ENCODE results near the gene SGPP2. TPM values are rescaled to one million over a fixed set of nuclear protein-coding genes. Genes with fewer than 3 reads are reported as not detected.

SGPP2 gene
- total RNA-seq, 1 experiment from 2014 or later = not detected

GRCh38 chr2:222566229-222566628 is 141.9 kb downstream of the SGPP2 start:
- H3K36me3 ChIP-seq (ENCODE audit: low read depth, low read length) = peaks cover 19% of the 10 kb centered on the region
- BruUV-seq (replicated peaks) = no TSS peak
- H3K9me3 ChIP-seq (ENCODE audit: low read length) = no peaks in the 10 kb centered on the region
- H3K4me2 ChIP-seq (ENCODE audit: low read length) = no peak overlapping the region
- peaks cover 5% of the 10 kb centered on the region for H3F3A ChIP-seq (ENCODE audit: low read length, unreplicated experiment)
- POLR2A ChIA-PET (ENCODE audit: unreplicated experiment) = no interaction called here
- H3K4me1 ChIP-seq (ENCODE audit: insufficient read depth, low read length) = peaks cover 27% of the 10 kb centered on the region
- no peaks in the 10 kb centered on the region for H3K9me2 ChIP-seq (replicated peaks; ENCODE audit: low read length)
- TF ChIP-seq EZH2 (IDR thresholded peaks at IDR 0.05; ENCODE audit: low read length, unreplicated experiment) (no peak), CTCF (conservative IDR thresholded peaks at IDR 0.05; ENCODE audit: low read depth, low read length) (no peak), EZH2phosphoT487 (IDR thresholded peaks at IDR 0.05; ENCODE audit: borderline replicate concordance, low read length) (no peak)
- no peak overlapping the region for H3K27ac ChIP-seq (ENCODE audit: low read length)
- H3K4me3 ChIP-seq (ENCODE audit: low read length) = no peak overlapping the region
- no peak overlapping the region for H3K9ac ChIP-seq (ENCODE audit: low read length)
- no peak overlapping the region for H2AFZ ChIP-seq (ENCODE audit: low read length)
- ATAC-seq (no peak), DNase-seq (no peak)
- intact Hi-C loops (cut with micrococcal nuclease) = no loop called here
- no peaks in the 10 kb centered on the region for H4K20me1 ChIP-seq (ENCODE audit: low read length)
- H3K27me3 ChIP-seq (ENCODE audit: low read length) = no peaks in the 10 kb centered on the region
- CTCF ChIA-PET = no interaction called here
- H3K79me2 ChIP-seq (ENCODE audit: low read length) = no peaks in the 10 kb centered on the region

DNA sequence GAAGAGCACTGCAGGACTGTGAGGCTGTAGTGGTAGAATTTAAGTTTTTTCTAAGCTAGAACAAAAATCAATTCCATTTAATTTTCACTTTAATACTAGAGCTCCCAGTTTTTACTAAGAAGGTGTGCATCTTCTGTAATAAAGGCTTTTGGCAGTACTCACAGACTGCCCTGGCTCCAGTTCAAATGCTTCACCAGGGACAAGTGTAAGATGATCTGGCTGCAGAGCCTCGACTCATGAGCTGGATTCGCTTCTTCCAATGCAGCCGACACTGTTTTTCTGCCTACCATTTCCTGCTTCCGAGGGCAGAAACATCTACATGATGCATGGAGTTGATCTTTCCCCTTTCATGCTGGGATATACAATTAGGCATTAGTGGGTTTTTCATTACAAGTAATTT is 144.5 kb downstream of the SGPP2 start:
- Histone ChIP-seq H3K9ac (ENCODE audit: low read length) (peak overlapping the region; percentile 10; the same call in 1 of the 2 replicates), H3K27me3 (ENCODE audit: low read length) (no peaks in the 10 kb centered on the region), H2AFZ (ENCODE audit: low read length) (no peak overlapping the region), H3K79me2 (ENCODE audit: low read length) (no peaks in the 10 kb centered on the region), H3K4me2 (ENCODE audit: low read length) (peak overlapping the region; percentile 58), H3K9me2 (replicated peaks; ENCODE audit: low read length) (no peaks in the 10 kb centered on the region), H4K20me1 (ENCODE audit: low read length) (no peaks in the 10 kb centered on the region), H3K27ac (ENCODE audit: low read length) (peak overlapping the region; percentile 95), H3F3A (ENCODE audit: low read length, unreplicated experiment) (peaks cover 5% of the 10 kb centered on the region), H3K4me1 (ENCODE audit: insufficient read depth, low read length) (peaks cover 52% of the 10 kb centered on the region), H3K4me3 (ENCODE audit: low read length) (0 out of 2 replicates have a peak overlapping the region, but pooled peaks have one; percentile 3), H3K9me3 (ENCODE audit: low read length) (no peaks in the 10 kb centered on the region), H3K36me3 (ENCODE audit: low read depth, low read length) (peaks cover 30% of the 10 kb centered on the region)
- peak; percentile 78 for DNase-seq
- POLR2A ChIA-PET (ENCODE audit: unreplicated experiment) = interaction anchor here (0.6 kb wide), 1 partner anchor 55 kb away, joined by 3 read pairs; no protein-coding TSS in a partner anchor
- ATAC-seq = peak; percentile 49
- no peak for TF ChIP-seq EZH2 (IDR thresholded peaks at IDR 0.05; ENCODE audit: low read length, unreplicated experiment)
- TF ChIP-seq EZH2phosphoT487 (IDR thresholded peaks at IDR 0.05; ENCODE audit: borderline replicate concordance, low read length) = no peak
- TF ChIP-seq CTCF (conservative IDR thresholded peaks at IDR 0.05; ENCODE audit: low read depth, low read length) = no peak
- intact Hi-C loops (cut with micrococcal nuclease) = no loop called here
- no TSS peak for BruUV-seq (replicated peaks)
- CTCF ChIA-PET = interaction anchor here (1.2 kb wide), 1 partner anchor 251 kb away, joined by 4 read pairs; no protein-coding TSS in a partner anchor

GRCh38 chr2:222569826-222570225 is 145.5 kb downstream of the SGPP2 start:
- POLR2A ChIA-PET (ENCODE audit: unreplicated experiment) = no interaction called here

More at GRCh38 chr2:222569826-222570225, 145.5 kb downstream of the SGPP2 start:
- ATAC-seq (peak; percentile 74), DNase-seq (peak; percentile 81)
- Histone ChIP-seq H3K36me3 (ENCODE audit: low read depth, low read length) (peaks cover 31% of the 10 kb centered on the region), H3K4me2 (ENCODE audit: low read length) (peak overlapping the region; percentile 58), H3K4me1 (ENCODE audit: insufficient read depth, low read length) (peaks cover 61% of the 10 kb centered on the region), H3K27ac (ENCODE audit: low read length) (peak overlapping the region; percentile 95), H3K9ac (ENCODE audit: low read length) (peak overlapping the region; percentile 10; the same call in 1 of the 2 replicates), H3F3A (ENCODE audit: low read length, unreplicated experiment) (peaks cover 5% of the 10 kb centered on the region), H2AFZ (ENCODE audit: low read length) (no peak overlapping the region), H3K9me3 (ENCODE audit: low read length) (no peaks in the 10 kb centered on the region), H4K20me1 (ENCODE audit: low read length) (no peaks in the 10 kb centered on the region), H3K4me3 (ENCODE audit: low read length) (0 out of 2 replicates have a peak overlapping the region, but pooled peaks have one; percentile 3), H3K79me2 (ENCODE audit: low read length) (no peaks in the 10 kb centered on the region; the same call in 1 of the 2 replicates), H3K9me2 (replicated peaks; ENCODE audit: low read length) (no peaks in the 10 kb centered on the region), H3K27me3 (ENCODE audit: low read length) (no peaks in the 10 kb centered on the region)
- intact Hi-C loops (cut with micrococcal nuclease) = loop anchor here (10.0 kb wide), 1 partner anchor 515 kb away; no protein-coding TSS in a partner anchor
- no TSS peak for BruUV-seq (replicated peaks)
- TF ChIP-seq CTCF (conservative IDR thresholded peaks at IDR 0.05; ENCODE audit: low read depth, low read length) = no peak
- TF ChIP-seq EZH2 (IDR thresholded peaks at IDR 0.05; ENCODE audit: low read length, unreplicated experiment) = no peak
- TF ChIP-seq EZH2phosphoT487 (IDR thresholded peaks at IDR 0.05; ENCODE audit: borderline replicate concordance, low read length) = no peak
- CTCF ChIA-PET = interaction anchor here (1.2 kb wide), 1 partner anchor 252 kb away, joined by 4 read pairs; no protein-coding TSS in a partner anchor

Measured in PC-3 (cell line).